GM10248 (cell line): Measurements from ENCODE around the gene VANGL1.

Experiments
- CTCF ChIA-PET: fragments of 300-600 bp; sonication (Branson Sonifier 250); formaldehyde crosslinking; extraction: SDS; loops from one replicate; lab custom pipeline; 2021; ENCODE audit warnings: antibody characterized with exemption; lab: Yijun Ruan, JAX
- POLR2A ChIA-PET: fragments of 350-650 bp; sonication (Branson Sonifier 250); formaldehyde crosslinking; extraction: SDS; loops from one replicate; lab custom pipeline; 2020; ENCODE audit warnings: antibody characterized with exemption; lab: Yijun Ruan, JAX
- DNase-seq: peaks from one replicate; pipeline ENCODE4 v3.0.0; 2012; ENCODE audit errors: extremely low spot score
- CTCF ChIP-seq: IDR thresholded peaks from 2 replicates; pipeline ENCODE4 v1.5.1; 2012; ENCODE audit warnings: mild to moderate bottlenecking, low read depth; ENCODE audit errors: extremely low read depth, missing control alignments, control extremely low read depth

The VANGL1 gene

GRCh38 chr1:115596080-115596780 is 45.5 kb upstream of the VANGL1 start:
- no peak for TF ChIP-seq CTCF
- ChIA-PET CTCF (interaction anchor here (0.9 to 6.6 kb wide), 22 partner anchors 10 to 484 kb away, joined by 3 to 124 read pairs (median 3); no protein-coding TSS in a partner anchor), POLR2A (no interaction called here)

GRCh38 chr1:115604508-115604907 is 37.3 kb upstream of the VANGL1 start:
- CTCF ChIA-PET = interaction anchor here (1.0 kb wide), 1 partner anchor 39 kb away, joined by 3 read pairs; no protein-coding TSS in a partner anchor
- POLR2A ChIA-PET = no interaction called here
- TF ChIP-seq CTCF = no peak
- no peak for DNase-seq

More at GRCh38 chr1:115596080-115596780, 45.5 kb upstream of the VANGL1 start:
- no peak for DNase-seq

GRCh38 chr1:115606305-115606704 is 35.5 kb upstream of the VANGL1 start:
- ChIA-PET CTCF (interaction anchor here (1.0 to 4.5 kb wide), 4 partner anchors 10 to 165 kb away, joined by 3 to 95 read pairs (median 5); no protein-coding TSS in a partner anchor), POLR2A (no interaction called here)
- no peak for DNase-seq
- TF ChIP-seq CTCF = no peak

- ChIA-PET POLR2A (no interaction called here), CTCF (interaction anchor here (0.6 to 4.5 kb wide), 20 partner anchors 11 to 162 kb away, joined by 3 to 95 read pairs (median 5); no protein-coding TSS in a partner anchor)
- no peak for TF ChIP-seq CTCF
- no peak for DNase-seq
Observed at GRCh38 chr1:115609021-115609420, 32.7 kb upstream of the VANGL1 start.

- CTCF ChIA-PET = interaction anchor here (1.4 kb wide), 1 partner anchor 93 kb away, joined by 5 read pairs; no protein-coding TSS in a partner anchor
- no peak for DNase-seq
- POLR2A ChIA-PET = no interaction called here
- TF ChIP-seq CTCF = no peak
Observed at GRCh38 chr1:115613767-115614166, 28.0 kb upstream of the VANGL1 start.

- ChIA-PET CTCF (no interaction called here), POLR2A (no interaction called here)
- DNase-seq = no peak
- TF ChIP-seq CTCF = no peak
Observed at GRCh38 chr1:115620453-115620852, 21.3 kb upstream of the VANGL1 start.
